ENCODE data around the gene TAS2R46.
A peak's percentile ranks its signal among the peaks of the same experiment; 100 is the strongest.
"Not testable (repeated sequence)": the region's sequence is repeated elsewhere in the genome, so short reads cannot be mapped to it uniquely, and the experiment has no call there.

TAS2R46 gene

GRCh38 chr12:11062194-11062593, at the start of gene TAS2R46:
TAS2R46 (minus strand) TSS chr12:11062294; CDS start chr12:11062294, 0 bp downstream.
- not testable (repeated sequence) for DNase-seq

- peak; percentile 31 for DNase-seq
Measured at GRCh38 chr12:11111213-11111612, 49.1 kb upstream of the TAS2R46 start.

GRCh38 chr12:11108862-11109261, 46.8 kb upstream of the TAS2R46 start:
- DNase-seq = no peak

GRCh38 chr12:11107719-11108118, 45.6 kb upstream of the TAS2R46 start:
- DNase-seq = no peak

- DNase-seq = no peak
Measured at GRCh38 chr12:11106288-11106687, 44.2 kb upstream of the TAS2R46 start.

- no peak for DNase-seq
Measured at GRCh38 chr12:11105546-11105945, 43.5 kb upstream of the TAS2R46 start.

- DNase-seq = not testable (repeated sequence)
Measured at GRCh38 chr12:11094910-11095309, 32.8 kb upstream of the TAS2R46 start.

- DNase-seq = no peak
Measured at GRCh38 chr12:11092128-11092527, 30.0 kb upstream of the TAS2R46 start, which contains the start of gene TAS2R43. TAS2R43 (minus strand) TSS chr12:11092313; CDS start chr12:11092229, 84 bp downstream.

GRCh38 chr12:11089246-11089645, 27.2 kb upstream of the TAS2R46 start:
- DNase-seq = no peak

GRCh38 chr12:11085419-11085818, 23.3 kb upstream of the TAS2R46 start:
- DNase-seq = peak; percentile 35

GRCh38 chr12:11081987-11082386, 19.9 kb upstream of the TAS2R46 start:
- DNase-seq = no peak

- no peak for DNase-seq
Measured at GRCh38 chr12:11078246-11078645, 16.2 kb upstream of the TAS2R46 start.

- DNase-seq = no peak
Measured at GRCh38 chr12:11075642-11076041, 13.5 kb upstream of the TAS2R46 start.

- DNase-seq = no peak
Measured at GRCh38 chr12:11071414-11071813, 9.3 kb upstream of the TAS2R46 start.

GRCh38 chr12:11070999-11071398, 8.9 kb upstream of the TAS2R46 start:
- DNase-seq = no peak

- DNase-seq = no peak
Measured at GRCh38 chr12:11069854-11070365, 7.8 kb upstream of the TAS2R46 start.

- no peak for DNase-seq
Measured at GRCh38 chr12:11067514-11067913, 5.4 kb upstream of the TAS2R46 start.

GRCh38 chr12:11059784-11060183, 2.3 kb downstream of the TAS2R46 start:
- no peak for DNase-seq

- DNase-seq = no peak
Measured at GRCh38 chr12:11059041-11059440, 3.1 kb downstream of the TAS2R46 start.

GRCh38 chr12:11055306-11055705, 6.8 kb downstream of the TAS2R46 start:
- DNase-seq = no peak

- not testable (repeated sequence) for DNase-seq
Measured at GRCh38 chr12:11049806-11050531, 12.1 kb downstream of the TAS2R46 start.

GRCh38 chr12:11041366-11041765, 20.7 kb downstream of the TAS2R46 start:
- not testable (repeated sequence) for DNase-seq

- no peak for DNase-seq
Measured at GRCh38 chr12:11040162-11040561, 21.9 kb downstream of the TAS2R46 start.

- DNase-seq = no peak
Measured at GRCh38 chr12:11039171-11039570, 22.9 kb downstream of the TAS2R46 start.

- DNase-seq = not testable (repeated sequence)
Measured at GRCh38 chr12:11033959-11034358, 28.1 kb downstream of the TAS2R46 start.
